ENCODE data around the gene EIF4E2.

EIF4E2 gene, protein sequence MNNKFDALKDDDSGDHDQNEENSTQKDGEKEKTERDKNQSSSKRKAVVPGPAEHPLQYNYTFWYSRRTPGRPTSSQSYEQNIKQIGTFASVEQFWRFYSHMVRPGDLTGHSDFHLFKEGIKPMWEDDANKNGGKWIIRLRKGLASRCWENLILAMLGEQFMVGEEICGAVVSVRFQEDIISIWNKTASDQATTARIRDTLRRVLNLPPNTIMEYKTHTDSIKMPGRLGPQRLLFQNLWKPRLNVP

DNA sequence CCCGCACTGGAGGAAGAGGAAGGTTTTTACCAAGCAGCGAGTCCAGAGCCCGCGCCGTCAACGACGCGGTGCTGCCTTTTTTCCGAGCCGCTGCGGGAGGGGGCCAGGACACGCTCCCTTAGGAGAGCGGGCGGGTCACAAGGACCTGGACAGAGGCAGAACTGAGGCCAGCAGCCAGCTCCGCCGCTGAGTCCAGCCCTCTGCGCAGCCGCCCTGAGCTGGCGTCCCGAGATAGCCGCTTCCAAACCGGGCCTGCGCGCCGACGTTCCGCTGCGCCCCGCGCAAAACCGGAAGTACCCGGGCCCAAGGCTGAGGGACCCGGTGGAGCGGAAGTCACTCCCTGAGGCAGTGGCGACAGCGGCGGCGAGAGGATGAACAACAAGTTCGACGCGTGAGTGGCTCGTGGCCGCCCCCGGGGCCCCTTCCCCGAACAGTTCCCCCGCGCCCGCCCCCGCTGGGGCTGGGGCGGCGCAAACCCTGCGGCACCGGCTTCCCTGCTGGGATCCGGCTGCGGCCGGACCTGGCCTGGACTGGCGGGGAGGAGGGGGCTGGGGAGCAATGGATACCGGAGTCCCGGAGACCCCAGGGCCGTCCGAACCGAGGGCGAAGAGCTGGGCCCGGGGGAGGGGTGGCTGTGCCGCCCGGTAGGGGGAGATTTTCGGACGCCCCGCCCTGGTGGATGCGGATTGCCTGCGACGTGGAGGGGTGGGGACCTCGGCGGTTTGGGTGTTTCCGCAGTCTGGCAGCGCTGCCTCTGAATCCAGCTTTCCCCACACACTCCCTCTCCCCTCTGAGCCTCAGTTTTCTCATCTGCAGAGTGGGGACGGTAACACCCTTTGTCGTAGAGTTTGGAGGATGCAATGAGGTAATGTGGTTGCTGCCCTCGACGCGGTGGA, at the start of gene EIF4E2, which contains the start of gene TIGD1:
EIF4E2 (plus strand) TSS at position 336 of the 896 bp plus-strand sequence; CDS start at position 372, 36 bp downstream.
TIGD1 (minus strand) TSS at position 204 of the 896 bp plus-strand sequence. CDS start 675 bp downstream, outside the sequence.
- DNase-seq = peak; percentile 88

DNA sequence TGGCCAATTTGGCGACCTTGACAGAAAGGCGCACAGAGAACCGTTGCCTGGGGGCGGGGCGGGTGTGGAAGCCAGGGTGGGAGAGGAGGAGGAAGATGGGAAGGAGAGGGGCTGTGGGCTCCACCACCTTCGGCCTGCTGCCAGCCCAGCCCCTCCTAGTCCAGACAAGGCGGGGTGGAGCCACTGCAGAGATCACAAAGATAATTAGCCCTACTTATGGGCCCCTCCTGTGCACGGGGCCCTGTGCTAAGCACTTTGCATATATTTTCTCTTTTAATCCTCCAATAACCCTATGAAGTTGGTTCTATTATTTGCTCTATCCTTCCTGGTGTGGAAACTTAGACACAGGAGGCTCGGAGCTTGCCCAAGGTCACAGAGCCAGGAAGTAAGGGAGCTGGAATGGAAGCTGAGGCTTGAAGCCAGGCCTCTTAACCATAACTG, 49.1 kb upstream of the EIF4E2 start:
- DNase-seq = no peak

DNA sequence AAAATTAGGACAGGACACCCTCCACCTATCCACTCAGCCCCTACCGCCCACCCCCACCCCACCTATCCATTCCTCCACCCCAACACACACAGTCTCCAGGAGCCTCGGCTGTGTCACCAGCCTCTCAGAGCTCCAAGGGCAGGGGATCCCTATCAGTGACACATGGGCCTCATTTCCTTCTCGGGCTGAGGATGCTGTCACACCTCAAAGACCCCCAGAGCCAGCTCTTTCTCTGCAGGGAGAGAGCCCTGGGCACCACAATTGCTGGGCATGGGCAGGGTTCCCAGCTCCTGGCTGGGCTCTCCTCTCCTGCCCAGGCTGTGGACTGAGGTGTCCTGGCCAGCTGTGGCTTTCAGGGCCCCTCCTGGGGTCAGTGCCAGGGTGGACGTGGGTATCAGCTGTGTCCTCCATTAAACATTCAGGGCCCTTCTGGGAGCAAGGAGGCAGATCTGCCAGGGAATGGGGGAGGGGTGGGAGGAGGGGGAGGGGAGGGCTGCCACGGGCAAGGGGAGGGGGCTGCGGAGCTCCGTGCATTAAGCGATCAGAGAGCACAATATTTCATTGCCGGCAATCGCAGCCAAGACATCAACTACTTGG, 48.6 kb upstream of the EIF4E2 start:
- no peak for DNase-seq

DNA sequence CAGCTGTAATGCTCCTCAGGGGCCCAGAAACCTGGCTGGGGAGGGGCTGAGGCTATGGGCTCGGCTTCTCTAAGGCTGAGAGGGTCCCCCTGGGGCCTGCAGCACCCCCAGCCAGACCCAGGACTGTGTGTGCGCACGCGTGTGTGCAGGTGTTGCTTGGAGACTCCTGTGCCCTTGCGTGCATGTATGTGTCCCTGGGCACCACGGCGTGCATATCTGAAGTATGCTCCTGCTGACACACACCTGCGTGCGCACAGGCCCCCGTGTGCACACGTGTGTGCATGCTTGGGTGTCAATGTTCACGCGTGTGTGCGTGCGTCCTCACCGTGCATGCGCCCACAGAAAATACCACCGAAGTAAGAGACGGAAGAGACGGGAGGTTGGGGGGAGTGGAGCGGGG, 48.0 kb upstream of the EIF4E2 start:
- no peak for DNase-seq

DNA sequence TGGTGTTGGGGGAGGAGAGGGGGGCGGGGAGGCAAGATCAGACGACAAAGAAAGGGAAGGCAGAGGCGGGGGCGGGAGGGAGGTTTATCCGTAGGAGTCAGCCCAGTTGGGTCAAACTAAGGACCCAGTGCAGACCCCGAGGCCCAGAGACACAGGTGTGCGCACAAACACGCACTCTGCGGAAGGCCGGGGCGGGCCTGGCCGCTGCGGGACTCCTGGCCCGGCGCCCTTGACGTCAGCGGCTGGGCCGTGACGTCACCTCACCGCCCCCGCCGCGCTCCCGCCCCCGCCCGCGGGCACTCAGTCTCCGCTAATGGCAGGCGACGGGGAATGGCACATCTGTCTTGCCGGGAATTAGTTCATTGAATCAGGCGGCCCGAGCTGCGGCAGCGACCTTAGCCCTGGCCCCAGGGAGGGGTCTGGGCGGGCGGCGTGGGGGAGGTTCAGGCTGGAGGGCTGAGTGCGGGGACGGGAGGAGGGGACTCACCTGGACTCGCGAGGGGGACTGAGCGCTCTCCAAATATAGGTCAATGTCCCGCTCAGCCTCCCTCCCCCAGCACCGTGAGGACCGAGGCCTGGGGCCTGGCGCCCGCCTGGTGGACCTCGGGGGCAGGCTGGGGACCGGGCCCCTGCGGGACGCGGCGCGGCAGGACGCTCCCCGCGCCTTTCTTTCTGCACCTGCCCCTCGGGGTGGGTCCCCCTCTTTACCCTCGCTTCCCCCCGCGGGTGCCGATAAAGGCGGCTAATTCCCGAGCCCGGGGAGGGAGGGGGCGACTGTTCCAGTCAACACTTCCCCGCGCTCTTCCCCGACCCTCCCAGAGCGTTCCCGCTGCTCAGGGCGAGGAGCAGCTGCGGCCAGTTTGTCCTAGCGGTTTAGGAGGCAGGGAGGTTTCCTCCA, 47.3 kb upstream of the EIF4E2 start:
- no peak for DNase-seq

DNA sequence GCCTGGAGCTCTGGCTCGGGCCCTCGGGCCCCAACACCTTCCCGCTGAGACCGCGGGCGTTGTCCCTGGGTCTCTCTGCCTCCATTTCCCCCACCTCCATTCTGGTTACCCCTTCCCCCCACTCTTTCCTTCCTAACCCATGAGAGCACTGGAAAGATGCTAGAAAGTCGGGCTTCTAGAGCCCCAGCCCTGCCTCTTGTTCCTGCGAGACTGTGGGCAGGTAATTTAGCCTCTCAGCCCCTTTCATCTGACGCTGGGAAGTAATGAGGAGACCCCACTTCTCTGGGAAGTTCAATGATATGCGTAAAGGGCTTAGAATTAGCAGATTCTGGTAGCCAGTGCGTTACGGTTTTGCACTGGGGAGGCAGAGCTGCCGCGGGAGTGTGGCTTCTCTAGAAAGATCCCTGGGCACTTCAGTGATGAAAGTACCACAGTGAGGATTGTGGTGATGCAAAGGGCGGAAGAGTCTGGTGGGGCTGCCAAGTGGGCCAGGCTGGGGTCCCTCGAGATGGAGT, 46.6 kb upstream of the EIF4E2 start:
- DNase-seq = no peak

DNA sequence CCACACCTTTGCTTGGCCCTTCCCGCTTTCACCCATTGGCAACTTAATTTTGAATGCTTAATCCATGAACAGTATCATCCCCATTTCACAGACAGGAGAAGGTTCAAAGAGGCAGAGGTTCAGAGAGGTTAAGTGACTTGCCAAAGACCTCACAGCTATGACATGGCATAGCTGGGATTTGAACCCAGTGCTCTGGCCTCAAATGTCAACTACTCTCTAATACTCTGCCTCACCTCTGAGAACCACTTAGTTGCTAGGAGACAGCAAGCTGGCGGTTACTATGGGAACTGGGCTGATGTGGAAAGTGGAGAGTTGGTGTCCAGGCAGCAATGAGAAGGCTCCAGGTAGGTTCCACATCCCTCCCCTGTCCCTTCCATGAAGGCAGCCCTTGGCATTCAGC, 46.1 kb upstream of the EIF4E2 start:
- no peak for DNase-seq

DNA sequence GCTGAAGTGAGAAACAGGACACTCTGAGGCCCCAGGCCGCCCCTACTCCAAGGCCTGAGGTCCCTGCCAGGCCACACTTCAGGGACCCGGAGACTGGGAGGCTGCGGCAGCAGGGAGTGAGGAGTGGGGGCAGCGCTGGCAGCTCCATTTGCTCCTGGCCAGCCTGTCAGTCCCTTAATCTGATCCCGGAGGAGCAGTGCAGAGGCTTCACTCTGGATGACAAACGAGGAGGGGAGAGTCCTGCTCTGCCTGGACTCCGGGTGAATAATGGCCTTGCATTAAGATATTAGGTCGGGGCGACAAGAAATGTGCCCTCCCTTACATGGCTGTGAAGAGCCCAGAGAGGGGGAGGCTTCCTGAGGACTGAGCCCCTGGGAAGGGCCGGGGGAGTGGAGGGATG, 44.6 kb upstream of the EIF4E2 start:
- DNase-seq = no peak

DNA sequence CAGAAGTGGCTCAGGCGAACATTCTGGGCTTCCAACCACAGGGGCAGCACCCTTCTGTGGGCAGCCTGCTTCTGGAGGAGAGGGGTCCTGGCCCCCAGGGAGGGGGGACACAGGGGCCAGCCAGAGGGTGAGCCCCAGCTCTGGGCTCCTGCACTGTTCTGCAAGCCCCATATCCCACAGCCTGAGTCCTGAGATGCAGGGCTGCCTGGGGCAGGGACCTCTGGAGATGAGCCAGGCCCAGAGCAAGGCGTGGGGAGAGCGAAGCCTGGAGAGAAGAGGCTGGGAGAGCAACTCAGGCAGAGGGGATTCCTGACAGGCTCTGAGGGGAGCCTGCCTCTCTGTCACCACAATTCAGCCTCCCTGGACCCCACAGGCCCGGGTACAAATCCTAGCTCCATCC, 43.8 kb upstream of the EIF4E2 start:
- DNase-seq = no peak

DNA sequence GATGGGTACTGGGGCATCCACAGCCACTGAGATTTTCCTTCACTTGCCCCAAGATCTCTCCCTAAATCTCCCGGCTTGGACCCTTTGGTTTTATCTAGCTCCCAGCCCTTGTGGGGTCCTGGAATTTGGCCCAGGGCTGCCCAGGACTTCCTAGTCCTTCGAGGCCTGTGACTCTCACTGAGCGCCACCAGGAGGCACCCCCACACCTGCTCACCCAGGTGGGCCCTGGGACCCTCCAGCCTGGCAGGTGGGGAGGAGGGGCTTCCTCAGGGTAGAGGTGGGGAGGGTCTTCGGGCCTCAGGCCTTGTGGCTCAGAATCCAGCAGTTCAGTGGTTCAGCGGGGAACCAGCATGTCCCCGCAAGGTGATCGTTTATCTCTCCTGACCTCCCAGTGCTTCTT, 42.2 kb upstream of the EIF4E2 start:
- DNase-seq = no peak

DNA sequence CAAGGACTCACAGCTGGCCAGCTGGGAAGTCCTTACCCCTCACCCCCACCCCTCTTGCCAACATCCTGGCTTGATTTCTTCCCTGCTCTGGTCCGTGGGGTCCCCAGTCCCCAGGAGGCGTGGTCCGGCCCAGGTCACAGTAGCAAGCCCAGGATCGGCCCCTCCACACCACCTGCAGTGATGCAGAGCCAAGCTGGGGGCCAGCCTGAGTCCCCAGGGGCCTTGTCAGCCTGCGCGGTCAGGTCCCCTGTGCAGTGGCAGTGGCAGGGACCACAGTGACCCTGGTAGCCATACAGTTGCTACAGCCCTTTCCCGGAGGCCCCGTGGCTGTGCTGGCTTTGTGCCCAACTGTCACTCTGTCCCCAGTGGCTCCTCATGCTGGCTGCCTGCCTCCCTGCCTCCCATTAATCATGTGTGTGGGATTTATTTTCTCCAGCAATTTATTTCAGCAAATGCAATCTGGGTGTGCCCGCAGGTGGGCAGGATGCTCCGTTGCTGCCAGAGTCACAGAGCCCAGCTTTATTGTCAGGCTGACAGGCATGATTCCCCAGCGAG, 39.1 kb upstream of the EIF4E2 start:
- no peak for DNase-seq

DNA sequence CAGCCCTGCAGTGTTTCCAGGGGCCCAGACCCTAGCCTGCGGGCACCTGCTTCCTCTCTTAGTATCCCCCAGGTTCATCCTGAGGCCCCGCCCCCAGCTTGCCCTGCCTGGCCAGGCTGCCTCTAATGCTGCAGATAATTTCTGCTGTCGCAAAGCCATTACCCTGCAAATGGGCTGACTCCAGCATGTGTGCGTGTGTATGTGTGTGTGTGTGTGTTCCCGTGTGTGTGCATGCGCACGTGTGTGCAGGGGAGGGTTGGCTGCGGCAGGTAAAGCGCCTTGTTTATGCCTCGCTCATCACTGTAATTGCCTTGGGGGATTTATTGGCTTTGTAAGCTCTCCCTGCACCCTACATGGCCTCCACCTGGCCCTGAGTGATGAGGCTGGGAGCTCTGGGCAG, 37.9 kb upstream of the EIF4E2 start:
- no peak for DNase-seq

DNA sequence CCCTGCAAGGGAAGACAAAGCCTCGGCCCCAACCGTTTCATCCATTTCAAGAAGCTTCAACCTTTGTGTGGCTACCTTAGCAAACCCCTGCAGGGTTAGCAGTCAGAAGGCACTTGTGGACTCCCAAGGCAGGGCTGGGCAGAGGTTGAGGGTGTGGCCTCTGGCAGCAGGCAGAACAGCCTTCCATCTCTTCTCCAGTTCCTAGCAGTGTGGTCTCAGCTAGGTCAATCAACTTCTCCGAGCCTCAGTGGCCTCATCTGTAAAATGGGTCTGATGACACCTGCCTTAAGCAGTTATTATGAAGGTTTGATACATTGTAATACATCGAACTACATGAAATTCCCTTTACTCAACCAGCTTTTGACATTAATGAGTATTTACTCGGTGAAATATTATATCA, 37.1 kb upstream of the EIF4E2 start:
- DNase-seq = no peak

DNA sequence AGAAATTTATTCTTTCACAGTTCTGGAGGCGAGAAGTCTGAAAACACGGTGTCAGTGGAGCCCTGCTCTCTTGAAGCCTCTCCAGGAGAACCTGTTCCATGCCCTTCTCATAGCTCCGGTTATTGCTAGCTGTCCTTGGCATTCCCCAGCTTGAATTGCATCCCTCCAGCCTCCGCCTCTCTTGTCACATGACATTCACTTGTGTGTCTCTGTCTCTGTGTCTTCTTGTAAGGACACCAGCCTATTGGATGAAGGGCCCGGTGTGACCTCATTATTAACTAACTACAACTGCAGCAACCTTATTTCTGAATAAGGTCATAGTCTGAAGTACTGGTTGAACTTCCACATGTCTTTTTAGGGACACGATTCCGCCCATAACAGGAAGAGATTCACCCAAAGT, 34.9 kb upstream of the EIF4E2 start:
- DNase-seq = no peak

DNA sequence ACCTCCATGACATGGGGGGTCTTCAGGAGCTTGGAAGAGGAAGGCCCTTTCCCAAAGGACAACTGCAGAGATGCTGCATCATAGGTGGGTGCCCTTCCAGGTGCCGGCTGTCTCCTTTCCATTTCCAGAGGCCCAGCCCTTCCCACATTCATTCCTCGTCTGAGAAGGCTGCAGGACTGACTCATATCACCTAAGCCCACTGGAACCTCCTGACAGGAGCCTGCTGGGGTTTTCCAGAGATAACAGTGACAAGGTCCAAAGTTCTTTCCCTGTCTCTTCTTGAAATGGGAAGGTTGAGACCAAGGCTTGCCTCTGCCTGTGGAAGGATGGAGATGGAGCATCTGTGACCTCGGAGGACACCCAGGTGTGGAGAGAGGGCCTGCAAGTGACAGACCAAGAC, 33.9 kb upstream of the EIF4E2 start:
- no peak for DNase-seq

DNA sequence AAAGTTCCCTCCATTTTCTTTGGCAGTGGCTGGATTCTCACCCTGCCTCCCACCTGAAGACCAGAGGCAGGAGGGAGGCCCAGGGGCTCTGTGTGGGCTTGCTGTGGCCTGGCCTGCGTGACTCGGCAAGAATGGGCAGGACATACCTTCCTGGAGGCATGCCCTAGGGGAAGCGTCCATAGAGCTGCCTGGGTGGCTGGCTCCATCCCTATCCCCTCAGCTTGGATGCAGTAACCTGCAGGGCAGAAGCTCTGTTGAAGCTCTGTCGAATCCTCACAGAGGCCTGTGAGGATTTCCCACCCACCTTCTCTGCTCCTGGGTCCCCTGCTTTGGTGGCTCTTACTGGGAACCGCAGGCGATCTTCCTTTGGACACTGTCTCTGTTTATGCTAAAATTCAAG, 31.6 kb upstream of the EIF4E2 start:
- no peak for DNase-seq

DNA sequence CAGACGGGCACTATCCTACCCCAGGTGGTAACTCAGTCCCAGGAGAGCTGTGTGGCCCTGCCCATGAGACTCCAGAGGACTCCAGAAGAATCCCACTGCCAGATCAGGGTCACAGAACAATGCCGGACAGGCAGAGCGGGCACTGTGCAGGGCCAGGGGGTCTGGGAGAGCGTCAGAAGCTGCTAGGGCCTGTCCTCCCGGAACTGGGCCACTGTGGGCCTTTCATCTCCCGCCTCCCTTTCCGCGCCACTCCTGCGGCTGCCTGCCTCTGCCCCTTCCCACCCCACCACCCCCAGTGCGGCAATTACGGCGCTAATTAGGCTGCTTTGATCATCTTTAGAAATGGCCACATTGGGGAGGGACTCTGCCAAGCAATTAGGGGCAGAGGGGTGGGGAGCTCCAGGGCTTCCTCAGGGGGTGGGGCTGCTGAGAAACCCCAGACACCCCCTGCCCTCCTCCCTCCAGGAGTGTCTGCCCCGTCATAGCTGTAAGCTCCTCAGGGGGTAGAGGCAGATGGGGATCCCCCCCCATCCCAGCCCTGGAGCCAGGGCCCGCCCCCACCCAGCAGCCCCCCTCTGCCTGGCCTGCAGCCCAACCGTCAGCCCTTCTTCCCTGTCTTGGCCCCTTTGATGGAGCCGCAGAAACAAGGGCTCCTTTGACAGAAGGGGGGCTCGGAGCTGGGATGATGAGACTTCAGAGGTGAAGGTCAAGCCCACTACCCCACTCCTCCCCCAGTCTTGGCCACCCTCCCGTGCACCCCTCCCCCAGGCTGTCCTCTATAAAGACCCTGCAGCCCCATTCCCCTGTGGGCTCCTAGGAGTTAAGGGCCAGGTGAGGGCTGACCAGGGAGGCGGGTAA, 30.7 kb upstream of the EIF4E2 start, which contains the start of gene PRSS56:
PRSS56 (plus strand) TSS at position 808 of the 858 bp plus-strand sequence. CDS start 211 bp downstream, outside the sequence.
- DNase-seq = no peak

DNA sequence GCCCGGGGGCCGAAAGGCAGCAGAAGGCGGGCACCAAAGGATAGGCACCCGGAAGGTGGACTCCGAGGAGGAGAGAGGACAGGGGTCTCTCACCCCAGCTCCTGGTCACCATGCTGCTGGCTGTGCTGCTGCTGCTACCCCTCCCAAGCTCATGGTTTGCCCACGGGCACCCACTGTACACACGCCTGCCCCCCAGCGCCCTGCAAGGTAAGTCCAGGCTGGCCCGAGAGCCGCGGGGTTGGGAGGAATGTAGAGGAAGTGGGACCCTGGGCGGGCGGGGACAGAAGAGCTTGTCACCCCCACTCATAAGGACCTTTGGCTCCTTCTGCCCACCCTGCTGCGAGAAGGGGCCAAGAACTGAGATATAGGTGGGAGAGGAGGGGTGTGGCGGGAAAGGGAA, 30.0 kb upstream of the EIF4E2 start:
- no peak for DNase-seq

DNA sequence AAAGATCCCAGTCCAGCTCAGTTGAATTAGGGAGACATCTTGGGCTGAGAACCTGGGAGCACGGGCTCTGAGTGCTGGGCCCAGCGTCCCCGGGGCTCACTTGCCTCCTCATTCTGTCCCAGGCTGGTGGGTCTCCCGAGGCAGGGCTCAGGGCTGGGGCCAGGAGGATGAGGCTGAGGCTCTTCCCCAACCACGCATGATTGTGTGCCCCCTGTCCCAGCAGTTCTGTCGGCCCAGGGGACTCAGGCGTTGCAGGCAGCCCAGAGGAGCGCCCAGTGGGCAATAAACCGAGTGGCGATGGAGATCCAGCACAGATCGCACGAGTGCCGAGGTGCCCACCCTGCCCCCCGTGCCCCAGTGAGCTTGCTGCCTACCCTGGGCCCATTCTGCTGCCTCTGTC, 29.4 kb upstream of the EIF4E2 start:
- DNase-seq = no peak

DNA sequence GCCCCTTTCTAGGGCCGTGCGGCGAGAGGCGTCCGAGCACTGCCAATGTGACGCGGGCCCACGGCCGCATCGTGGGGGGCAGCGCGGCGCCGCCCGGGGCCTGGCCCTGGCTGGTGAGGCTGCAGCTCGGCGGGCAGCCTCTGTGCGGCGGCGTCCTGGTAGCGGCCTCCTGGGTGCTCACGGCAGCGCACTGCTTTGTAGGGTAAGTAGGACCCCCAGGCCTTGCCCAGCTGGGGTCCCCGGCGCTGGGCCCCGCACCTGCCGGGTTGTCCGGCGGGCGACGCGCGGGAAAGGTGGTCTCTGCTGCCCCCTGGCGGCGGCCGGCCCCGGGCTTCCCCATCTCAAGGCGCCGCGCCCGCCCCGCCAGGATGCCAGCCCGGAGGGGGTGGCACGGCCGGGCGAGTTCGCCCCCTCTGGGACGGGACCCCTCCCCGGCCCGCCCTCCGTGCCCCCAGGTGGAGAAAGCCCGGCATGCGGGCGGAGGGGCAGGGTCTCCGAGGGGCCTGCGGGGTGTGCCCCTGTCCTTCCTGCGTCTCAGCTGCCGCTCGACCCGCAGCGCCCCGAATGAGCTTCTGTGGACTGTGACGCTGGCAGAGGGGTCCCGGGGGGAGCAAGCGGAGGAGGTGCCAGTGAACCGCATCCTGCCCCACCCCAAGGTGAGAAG, 28.4 kb upstream of the EIF4E2 start:
- DNase-seq = no peak
